Measurements from ENCODE around the gene PINK1. TPM values are rescaled to one million over a fixed set of nuclear protein-coding genes. Genes with fewer than 3 reads are reported as not detected.

Gene PINK1
- total RNA-seq, 1 donor from 2014 or later: 16.5 TPM

DNA sequence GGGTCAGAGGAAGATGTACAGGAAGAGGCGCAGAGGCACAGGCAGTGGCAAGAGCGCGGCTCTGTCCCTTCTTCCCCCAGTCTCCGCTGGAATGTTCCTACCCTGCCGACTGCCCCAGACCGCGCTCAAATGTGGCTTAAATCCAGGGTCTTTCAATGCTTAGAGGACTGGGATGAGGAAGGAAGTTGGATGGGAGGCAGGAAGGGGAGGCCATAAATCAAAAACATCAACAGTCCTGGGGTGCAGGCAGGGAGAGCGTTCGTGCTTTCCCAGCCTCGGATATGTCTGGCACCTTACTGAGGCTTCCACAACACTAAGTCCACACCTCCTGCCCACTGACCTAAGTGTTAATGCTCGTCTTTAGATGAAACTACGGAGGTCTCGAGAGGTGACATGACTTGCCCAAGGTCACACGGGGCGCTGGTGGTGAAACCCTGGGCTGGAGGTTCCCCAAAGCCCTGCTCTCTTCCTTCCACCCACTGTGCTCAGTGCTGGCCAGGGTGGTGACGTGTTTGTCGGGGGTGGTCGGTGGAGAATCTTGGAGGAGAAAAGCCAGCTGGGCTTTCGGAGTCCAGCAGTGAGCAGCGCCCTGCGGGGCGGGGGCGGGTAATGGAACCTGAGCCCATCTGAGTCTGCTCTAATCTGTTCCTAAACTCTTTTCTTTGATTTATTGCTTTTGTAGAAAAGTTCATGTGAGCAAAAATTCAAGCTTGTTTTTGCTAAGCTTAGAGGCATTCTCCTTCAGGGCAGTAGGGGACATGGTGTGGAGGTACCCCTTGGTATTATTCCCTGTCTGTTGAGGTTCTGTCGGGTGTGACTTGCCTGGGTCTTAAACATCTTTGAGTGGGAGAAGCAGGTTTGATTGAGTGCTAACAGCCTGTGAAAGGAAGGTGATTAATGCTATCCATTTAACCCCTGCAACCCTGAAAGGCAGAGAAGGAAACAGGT lies 43.7 kb upstream of the PINK1 start:
- no peaks in the 10 kb centered on the region for H3K9me3 Mint-ChIP-seq
- no peak overlapping the region for H3K4me3 Mint-ChIP-seq
- H3K36me3 Mint-ChIP-seq (ENCODE audit: low read depth): no peaks in the 10 kb centered on the region
- TF ChIP-seq, protein P1, sequence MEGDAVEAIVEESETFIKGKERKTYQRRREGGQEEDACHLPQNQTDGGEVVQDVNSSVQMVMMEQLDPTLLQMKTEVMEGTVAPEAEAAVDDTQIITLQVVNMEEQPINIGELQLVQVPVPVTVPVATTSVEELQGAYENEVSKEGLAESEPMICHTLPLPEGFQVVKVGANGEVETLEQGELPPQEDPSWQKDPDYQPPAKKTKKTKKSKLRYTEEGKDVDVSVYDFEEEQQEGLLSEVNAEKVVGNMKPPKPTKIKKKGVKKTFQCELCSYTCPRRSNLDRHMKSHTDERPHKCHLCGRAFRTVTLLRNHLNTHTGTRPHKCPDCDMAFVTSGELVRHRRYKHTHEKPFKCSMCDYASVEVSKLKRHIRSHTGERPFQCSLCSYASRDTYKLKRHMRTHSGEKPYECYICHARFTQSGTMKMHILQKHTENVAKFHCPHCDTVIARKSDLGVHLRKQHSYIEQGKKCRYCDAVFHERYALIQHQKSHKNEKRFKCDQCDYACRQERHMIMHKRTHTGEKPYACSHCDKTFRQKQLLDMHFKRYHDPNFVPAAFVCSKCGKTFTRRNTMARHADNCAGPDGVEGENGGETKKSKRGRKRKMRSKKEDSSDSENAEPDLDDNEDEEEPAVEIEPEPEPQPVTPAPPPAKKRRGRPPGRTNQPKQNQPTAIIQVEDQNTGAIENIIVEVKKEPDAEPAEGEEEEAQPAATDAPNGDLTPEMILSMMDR (conservative IDR thresholded peaks at IDR 0.05): no peak
- no peak overlapping the region for H3K27ac Mint-ChIP-seq (ENCODE audit: unreplicated experiment)
- peaks cover 73% of the 10 kb centered on the region for H3K27me3 Mint-ChIP-seq (ENCODE audit: low read depth)
- H3K4me1 Mint-ChIP-seq: no peaks in the 10 kb centered on the region
- no peak for DNase-seq (ENCODE audit: low read depth, low spot score)

DNA sequence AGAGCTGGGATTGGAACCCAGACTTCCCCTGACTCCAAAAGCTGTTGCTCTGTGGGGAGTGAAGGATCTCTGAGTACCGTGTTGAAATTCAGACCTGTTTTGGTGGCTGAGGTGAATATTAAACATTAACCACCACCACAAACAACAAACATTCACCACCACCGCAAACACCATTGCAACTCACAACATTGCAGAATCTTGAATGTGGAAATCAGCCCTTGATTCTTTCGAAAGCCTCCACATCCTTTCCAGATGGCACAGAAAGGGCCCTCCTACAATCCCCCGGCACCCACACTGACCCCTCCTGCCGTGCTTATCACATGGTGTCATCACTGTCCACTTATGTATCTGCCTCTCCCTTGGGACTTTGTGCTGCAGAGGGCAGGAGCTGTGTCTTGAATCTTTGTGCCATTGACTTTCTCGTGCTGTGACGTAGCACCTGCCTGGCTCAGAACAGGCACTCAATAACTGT lies 42.9 kb upstream of the PINK1 start:
- Mint-ChIP-seq H3K9me3 (no peaks in the 10 kb centered on the region), H3K27ac (ENCODE audit: unreplicated experiment) (no peak overlapping the region), H3K4me1 (no peaks in the 10 kb centered on the region), H3K36me3 (ENCODE audit: low read depth) (no peaks in the 10 kb centered on the region), H3K27me3 (ENCODE audit: low read depth) (peaks cover 73% of the 10 kb centered on the region), H3K4me3 (no peak overlapping the region)
- TF ChIP-seq, protein P1 (conservative IDR thresholded peaks at IDR 0.05): no peak
- DNase-seq (ENCODE audit: low read depth, low spot score): no peak

DNA sequence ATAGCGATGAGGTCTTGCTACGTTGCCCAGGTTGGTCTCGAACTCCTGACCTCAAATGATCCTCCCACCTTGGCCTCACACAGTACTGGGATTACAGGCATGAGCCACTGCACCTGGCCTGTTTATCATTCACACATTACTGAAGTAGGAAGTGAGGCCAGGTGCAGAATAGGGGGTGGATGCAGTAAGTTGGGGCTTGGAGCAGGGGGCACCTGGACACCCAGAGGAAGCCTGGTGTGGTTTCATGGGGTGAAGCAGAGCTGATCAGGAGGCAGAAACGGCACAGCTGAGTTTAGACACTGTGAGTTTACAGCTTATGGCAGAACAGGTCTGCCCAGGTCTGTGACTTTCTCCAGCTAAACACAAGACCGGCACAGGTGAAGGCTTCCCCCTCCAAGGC lies 39.5 kb upstream of the PINK1 start:
- no peaks in the 10 kb centered on the region for H3K4me1 Mint-ChIP-seq
- no peaks in the 10 kb centered on the region for H3K36me3 Mint-ChIP-seq (ENCODE audit: low read depth)
- H3K4me3 Mint-ChIP-seq: no peak overlapping the region
- no peak overlapping the region for H3K27ac Mint-ChIP-seq (ENCODE audit: unreplicated experiment)
- no peak for DNase-seq (ENCODE audit: low read depth, low spot score)
- TF ChIP-seq, protein P1 (conservative IDR thresholded peaks at IDR 0.05): no peak
- H3K9me3 Mint-ChIP-seq: no peaks in the 10 kb centered on the region
- peaks cover 52% of the 10 kb centered on the region for H3K27me3 Mint-ChIP-seq (ENCODE audit: low read depth)

DNA sequence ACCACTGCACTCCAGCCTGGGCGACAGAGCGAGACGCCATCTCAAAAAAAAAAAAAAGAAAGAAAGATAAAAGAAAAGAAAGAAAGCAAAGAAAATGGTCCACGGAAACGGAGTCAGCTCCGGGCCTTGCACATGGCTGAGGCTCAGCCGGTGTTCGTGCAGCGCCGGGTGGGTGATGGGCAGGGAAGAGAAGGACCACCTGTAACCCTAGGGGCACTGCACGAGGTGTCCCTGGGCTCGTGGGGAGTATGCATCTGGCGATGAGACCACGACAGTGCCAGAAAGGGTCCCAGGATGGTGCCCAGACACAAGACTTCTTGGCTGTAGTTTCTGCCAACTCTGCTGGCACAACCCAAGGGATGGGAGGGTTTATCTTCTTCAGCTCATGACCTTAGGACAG lies 38.5 kb upstream of the PINK1 start:
- no peak overlapping the region for H3K27ac Mint-ChIP-seq (ENCODE audit: unreplicated experiment)
- TF ChIP-seq, protein P1 (conservative IDR thresholded peaks at IDR 0.05): no peak
- no peak overlapping the region for H3K4me3 Mint-ChIP-seq
- H3K4me1 Mint-ChIP-seq: no peaks in the 10 kb centered on the region
- H3K9me3 Mint-ChIP-seq: no peaks in the 10 kb centered on the region
- no peaks in the 10 kb centered on the region for H3K36me3 Mint-ChIP-seq (ENCODE audit: low read depth)
- peaks cover 42% of the 10 kb centered on the region for H3K27me3 Mint-ChIP-seq (ENCODE audit: low read depth)
- DNase-seq (ENCODE audit: low read depth, low spot score): no peak

DNA sequence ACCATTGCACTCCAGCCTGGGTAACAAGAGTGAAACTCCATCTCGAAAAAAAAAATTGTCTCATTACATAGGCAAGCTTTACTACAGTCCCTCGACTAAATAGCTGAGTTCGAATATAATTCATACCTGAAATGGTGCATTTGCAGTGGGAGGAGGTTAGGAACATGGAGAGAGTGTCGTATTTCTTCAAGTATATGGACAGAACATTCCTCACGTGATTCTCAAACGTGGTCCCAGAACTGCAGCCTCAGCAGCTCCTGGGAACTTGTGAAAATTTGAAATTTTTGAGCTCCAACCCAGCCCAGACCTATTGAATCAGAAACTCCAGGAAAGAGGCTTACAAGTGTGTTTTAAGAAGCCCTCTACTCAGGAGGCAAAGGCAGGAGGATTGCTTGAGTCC lies 37.2 kb upstream of the PINK1 start:
- Mint-ChIP-seq H3K27ac (ENCODE audit: unreplicated experiment) (no peak overlapping the region), H3K36me3 (ENCODE audit: low read depth) (no peaks in the 10 kb centered on the region), H3K4me3 (no peak overlapping the region), H3K27me3 (ENCODE audit: low read depth) (peaks cover 28% of the 10 kb centered on the region), H3K9me3 (no peaks in the 10 kb centered on the region), H3K4me1 (no peaks in the 10 kb centered on the region)
- TF ChIP-seq, protein P1 (conservative IDR thresholded peaks at IDR 0.05): no peak
- no peak for DNase-seq (ENCODE audit: low read depth, low spot score)
